A673 (cell line): Measurements from ENCODE around the gene HBB. TPM values are rescaled to one million over a fixed set of nuclear protein-coding genes. Genes with fewer than 3 reads are reported as not detected.

Source experiments
- BruUV-seq: library from RNA; stranded (reverse); fragments of 400-500 nt; replicated peaks from 2 replicates; lab custom pipeline; 2021; lab: Mats Ljungman, UMichigan
- CTCF ChIA-PET: fragments of 300-600 bp; sonication (Branson Sonifier 250); formaldehyde crosslinking; loops from one replicate; lab custom pipeline; 2022; ENCODE audit warnings: antibody characterized with exemption; lab: Charles Lee
- POLR2A ChIA-PET: fragments of 300-600 bp; sonication (Branson Sonifier 250); formaldehyde crosslinking; loops from one replicate; lab custom pipeline; 2022; ENCODE audit warnings: antibody characterized with exemption; ENCODE audit not compliant: low non-redundant PET; lab: Charles Lee
- DNase-seq: peaks from one replicate; pipeline ENCODE4 v3.0.0-alpha.2; 2015; ENCODE audit warnings: low spot score
- H3K27ac ChIP-seq: fragments of 200-600 bp; sonication (generic); 2 replicates; pipeline ENCODE4 v1.5.1; 2016; ENCODE audit warnings: mixed run types, low read depth, mild to moderate bottlenecking, mixed read lengths, antibody characterized with exemption, low read length; ENCODE audit not compliant: poor library complexity, severe bottlenecking
- H3K27me3 ChIP-seq: fragments of 200-600 bp; sonication (generic); replicated peaks from 2 replicates; pipeline ENCODE4 v1.6.1; 2017; ENCODE audit warnings: mixed run types, low read depth, mild to moderate bottlenecking, mixed read lengths, antibody characterized with exemption, low read length; ENCODE audit not compliant: insufficient read depth, poor library complexity
- H3K36me3 ChIP-seq: fragments of 200-600 bp; sonication (generic); 2 replicates; pipeline ENCODE4 v1.6.1; 2016; ENCODE audit warnings: mixed run types, mild to moderate bottlenecking, mixed read lengths, antibody characterized with exemption, low read length; ENCODE audit not compliant: insufficient read depth, poor library complexity, severe bottlenecking
- H3K4me1 ChIP-seq: fragments of 200-600 bp; sonication (generic); 2 replicates; pipeline ENCODE4 v1.6.1; 2017; ENCODE audit warnings: mixed run types, mild to moderate bottlenecking, mixed read lengths, antibody characterized with exemption, low read length; ENCODE audit not compliant: insufficient read depth, poor library complexity, severe bottlenecking
- H3K4me3 ChIP-seq: fragments of 200-600 bp; sonication (generic); 2 replicates; pipeline ENCODE4 v1.5.1; 2016; ENCODE audit warnings: low read depth, mixed run types, mild to moderate bottlenecking, mixed read lengths, low read length; ENCODE audit not compliant: poor library complexity, severe bottlenecking
- H3K9me3 ChIP-seq: fragments of 200-600 bp; sonication (generic); 2 replicates; pipeline ENCODE4 v1.6.1; 2016; ENCODE audit warnings: mixed run types, low read depth, mild to moderate bottlenecking, mixed read lengths, antibody characterized with exemption, low read length; ENCODE audit not compliant: poor library complexity, severe bottlenecking
- EZH2 ChIP-seq: fragments of 200-600 bp; sonication (generic); IDR thresholded peaks from 2 replicates; pipeline ENCODE4 v1.6.1; 2017; ENCODE audit warnings: borderline replicate concordance, low read depth, mild to moderate bottlenecking, mixed read lengths, antibody characterized with exemption, low read length; ENCODE audit not compliant: poor library complexity, severe bottlenecking
- intact Hi-C: fragments of 100-400 bp; cut with micrococcal nuclease; formaldehyde crosslinking; loops from one replicate; pipeline ENCODE4 v1.10.0; 2022; ENCODE audit not compliant: unreplicated experiment
- total RNA-seq: library from RNA; stranded (reverse); gene quantifications from 2 replicates; pipeline ENCODE4 v1.2.3, GENCODE V29; 2021
- TF ChIP-seq, protein P1 (sequence below): fragments of 300-800, 200-600 bp; sonication (generic); conservative IDR thresholded peaks from 2 replicates; pipeline ENCODE4 v1.5.1; 2017; ENCODE audit warnings: low read depth, mild to moderate bottlenecking, antibody characterized with exemption, low read length, moderate library complexity, mixed read lengths

HBB gene
- total RNA-seq, 1 experiment from 2014 or later = not detected

DNA sequence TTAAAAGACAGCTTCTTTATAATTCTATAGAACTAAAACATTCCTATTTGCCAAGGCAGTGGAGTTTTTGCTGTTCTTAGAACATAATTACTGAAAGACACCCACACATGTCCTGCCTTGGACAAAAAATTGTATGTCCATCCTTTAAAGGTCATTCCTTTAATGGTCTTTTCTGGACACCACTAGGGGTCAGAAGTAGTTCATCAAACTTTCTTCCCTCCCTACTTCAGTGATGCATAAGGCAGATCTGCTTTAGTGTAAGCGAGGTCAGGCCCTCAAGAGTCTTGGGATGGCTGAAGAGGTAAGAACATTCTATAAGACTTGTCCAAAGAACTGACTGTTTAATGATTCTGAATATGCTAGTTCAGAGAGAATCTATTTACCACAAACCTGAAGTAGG is 22.1 kb downstream of the HBB start:
- BruUV-seq = no TSS peak
- Histone ChIP-seq H3K4me3 (no peak overlapping the region), H3K36me3 (no peaks in the 10 kb centered on the region), H3K27me3 (no peaks in the 10 kb centered on the region), H3K4me1 (no peaks in the 10 kb centered on the region), H3K27ac (no peak overlapping the region), H3K9me3 (no peaks in the 10 kb centered on the region)
- intact Hi-C loops = loop anchor here (5.0 kb wide), 1 partner anchor 178 kb away; the partner anchor contains the start of gene OR51M1
- TF ChIP-seq, protein P1, sequence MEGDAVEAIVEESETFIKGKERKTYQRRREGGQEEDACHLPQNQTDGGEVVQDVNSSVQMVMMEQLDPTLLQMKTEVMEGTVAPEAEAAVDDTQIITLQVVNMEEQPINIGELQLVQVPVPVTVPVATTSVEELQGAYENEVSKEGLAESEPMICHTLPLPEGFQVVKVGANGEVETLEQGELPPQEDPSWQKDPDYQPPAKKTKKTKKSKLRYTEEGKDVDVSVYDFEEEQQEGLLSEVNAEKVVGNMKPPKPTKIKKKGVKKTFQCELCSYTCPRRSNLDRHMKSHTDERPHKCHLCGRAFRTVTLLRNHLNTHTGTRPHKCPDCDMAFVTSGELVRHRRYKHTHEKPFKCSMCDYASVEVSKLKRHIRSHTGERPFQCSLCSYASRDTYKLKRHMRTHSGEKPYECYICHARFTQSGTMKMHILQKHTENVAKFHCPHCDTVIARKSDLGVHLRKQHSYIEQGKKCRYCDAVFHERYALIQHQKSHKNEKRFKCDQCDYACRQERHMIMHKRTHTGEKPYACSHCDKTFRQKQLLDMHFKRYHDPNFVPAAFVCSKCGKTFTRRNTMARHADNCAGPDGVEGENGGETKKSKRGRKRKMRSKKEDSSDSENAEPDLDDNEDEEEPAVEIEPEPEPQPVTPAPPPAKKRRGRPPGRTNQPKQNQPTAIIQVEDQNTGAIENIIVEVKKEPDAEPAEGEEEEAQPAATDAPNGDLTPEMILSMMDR = 0 out of 2 replicates have a peak, but pooled peaks have one; percentile 24
- TF ChIP-seq EZH2 = no peak
- POLR2A ChIA-PET = no interaction called here
- DNase-seq = no peak
- CTCF ChIA-PET = no interaction called here

DNA sequence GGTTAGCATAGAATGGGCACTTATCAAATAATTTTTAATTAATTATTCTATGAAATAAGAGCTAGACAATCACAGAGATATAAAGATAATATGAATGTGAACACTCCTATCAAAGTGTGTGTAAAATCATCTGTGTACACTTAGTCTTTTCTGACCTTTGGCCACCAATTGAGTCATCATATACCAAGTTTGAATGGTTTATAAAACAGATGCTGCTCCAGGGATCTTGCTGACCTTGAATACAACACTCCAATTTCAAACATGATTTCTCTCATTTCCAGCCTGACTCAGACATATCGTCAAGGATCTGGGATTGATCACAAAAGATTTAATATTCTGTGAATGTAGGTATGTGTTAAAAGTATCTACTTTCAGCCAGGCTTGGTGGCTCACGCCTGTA is 23.5 kb downstream of the HBB start:
- ChIA-PET CTCF (no interaction called here), POLR2A (no interaction called here)
- Histone ChIP-seq H3K27ac (no peak overlapping the region), H3K27me3 (no peaks in the 10 kb centered on the region), H3K4me3 (no peak overlapping the region), H3K36me3 (no peaks in the 10 kb centered on the region), H3K9me3 (no peaks in the 10 kb centered on the region), H3K4me1 (no peaks in the 10 kb centered on the region)
- TF ChIP-seq EZH2 = no peak
- TF ChIP-seq, protein P1 = no peak
- no TSS peak for BruUV-seq
- DNase-seq = no peak
- intact Hi-C loops = loop anchor here (5.0 kb wide), 1 partner anchor 179 kb away; the partner anchor contains the start of gene OR51M1

DNA sequence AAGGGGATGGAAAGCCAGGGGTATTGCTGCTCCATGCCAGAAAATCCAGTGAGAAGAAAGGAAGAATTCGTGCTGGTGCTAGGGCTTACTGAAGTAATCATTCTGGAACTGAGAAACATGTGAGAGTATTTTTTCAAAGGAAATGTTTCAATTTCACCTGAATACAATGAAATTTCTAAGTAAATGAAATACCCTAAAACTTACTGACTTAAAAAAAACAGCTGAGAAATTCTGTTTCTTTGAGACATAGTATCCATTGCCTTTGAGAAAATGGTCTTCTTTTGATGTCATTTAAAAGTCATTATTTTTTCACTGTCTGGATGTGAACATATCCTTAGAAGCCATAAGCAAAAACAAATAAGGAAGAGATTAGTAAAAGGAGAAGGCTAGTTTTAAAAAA is 26.3 kb downstream of the HBB start, which contains the start of gene OR51V1:
OR51V1 (minus strand) TSS at position 101 of the 400 bp plus-strand sequence; CDS start at position 101, 0 bp downstream.
- DNase-seq = no peak
- intact Hi-C loops = loop anchor here (5.0 kb wide), 1 partner anchor 182 kb away; the partner anchor contains the start of gene OR51M1
- TF ChIP-seq, protein P1 = no peak
- no peak for TF ChIP-seq EZH2
- CTCF ChIA-PET = no interaction called here
- H3K4me3 ChIP-seq = no peak within 1 kb of the TSS
- no peaks in the 10 kb centered on the region for H3K9me3 ChIP-seq
- POLR2A ChIA-PET = no interaction called here
- H3K4me1 ChIP-seq = no peaks in the 10 kb centered on the region
- BruUV-seq = no TSS peak
- no peaks in the 10 kb centered on the region for H3K36me3 ChIP-seq
- H3K27ac ChIP-seq = no peak within 1 kb of the TSS
- H3K27me3 ChIP-seq = no peaks in the 10 kb centered on the region
